Stimulated activated CD4-positive, alpha-beta T cell treated with anti-CD3 and anti-CD28 coated beads, Interleukin-1b, Interleukin-23, amount 100 ng/mL, for 24 hours (primary cell): ENCODE measurements around the gene PRKX.
"Not testable (repeated sequence)": the region's sequence is repeated elsewhere in the genome, so short reads cannot be mapped to it uniquely, and the experiment has no call there.

Experiments
- DNase-seq, 4 experiments: peaks; one replicate each; pipeline ENCODE4 v3.0.0-alpha.2; 2020; ENCODE audit warnings: low read depth in 4 of 4, low spot score in 1 of 4

Gene PRKX

DNA sequence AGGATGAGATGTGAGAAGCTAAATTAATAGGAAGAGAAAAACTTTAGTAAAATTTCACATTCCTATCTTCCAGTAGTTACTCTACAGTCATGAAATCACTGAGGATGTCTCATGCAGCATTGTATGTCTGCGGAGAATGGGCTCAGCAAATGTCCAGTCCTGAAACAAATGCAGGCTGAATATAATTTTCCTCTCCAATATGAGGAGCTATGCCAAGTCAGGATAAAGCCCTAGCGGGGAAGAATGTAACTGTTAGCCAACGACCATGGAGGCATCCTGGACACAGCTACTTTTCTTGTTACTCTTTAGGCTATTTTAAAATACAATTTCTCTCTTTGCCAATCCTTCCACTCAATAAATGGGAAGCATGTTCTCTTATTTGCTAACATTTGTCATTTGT lies 127.7 kb downstream of the PRKX start:
- DNase-seq = no peak

DNA sequence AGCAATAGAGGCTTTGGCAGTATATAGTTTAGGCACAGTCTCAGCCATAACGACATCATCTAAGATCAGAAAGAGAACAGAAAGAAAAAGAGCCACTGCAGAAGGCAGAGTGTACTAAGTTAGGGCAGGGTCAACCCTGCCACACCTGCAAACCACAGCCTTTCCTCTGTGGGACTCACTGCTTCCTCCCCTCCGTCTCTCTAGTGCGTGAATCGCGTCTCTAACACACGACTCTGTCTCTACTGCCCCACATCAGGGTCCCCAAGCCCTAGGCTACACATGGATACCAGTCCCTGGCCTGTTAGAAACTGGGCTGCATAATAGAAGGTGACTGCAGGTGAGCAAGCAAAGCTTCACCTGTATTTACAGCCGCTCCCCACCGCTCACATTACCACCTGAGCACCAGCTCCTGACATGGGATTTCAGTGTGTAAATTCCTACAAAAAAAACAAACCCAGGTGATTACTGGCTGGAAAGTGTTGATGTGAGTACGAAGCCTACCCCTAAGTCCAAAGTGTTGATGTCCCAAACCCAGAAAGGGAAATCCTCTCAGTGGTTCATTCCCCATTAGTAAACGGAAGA lies 128.9 kb downstream of the PRKX start:
- no peak for DNase-seq

DNA sequence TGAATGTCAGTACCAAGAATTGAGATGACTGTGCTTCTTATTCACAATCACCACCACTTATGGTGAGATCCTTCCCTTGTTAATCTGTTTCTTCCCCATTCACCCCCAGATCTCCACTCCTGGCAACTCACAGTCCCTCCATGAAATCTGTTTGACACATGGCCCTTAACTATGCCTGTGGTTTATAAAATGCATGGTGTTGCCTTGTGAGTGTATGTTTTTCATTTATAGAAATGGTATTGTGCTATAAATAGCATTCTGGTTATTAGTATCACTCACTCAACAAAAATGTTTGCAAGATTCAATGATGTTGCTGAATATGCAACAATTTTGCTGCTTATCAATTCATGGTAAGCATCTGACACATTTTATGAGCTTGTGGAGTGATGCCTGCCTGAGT lies 131.0 kb downstream of the PRKX start:
- no peak for DNase-seq

DNA sequence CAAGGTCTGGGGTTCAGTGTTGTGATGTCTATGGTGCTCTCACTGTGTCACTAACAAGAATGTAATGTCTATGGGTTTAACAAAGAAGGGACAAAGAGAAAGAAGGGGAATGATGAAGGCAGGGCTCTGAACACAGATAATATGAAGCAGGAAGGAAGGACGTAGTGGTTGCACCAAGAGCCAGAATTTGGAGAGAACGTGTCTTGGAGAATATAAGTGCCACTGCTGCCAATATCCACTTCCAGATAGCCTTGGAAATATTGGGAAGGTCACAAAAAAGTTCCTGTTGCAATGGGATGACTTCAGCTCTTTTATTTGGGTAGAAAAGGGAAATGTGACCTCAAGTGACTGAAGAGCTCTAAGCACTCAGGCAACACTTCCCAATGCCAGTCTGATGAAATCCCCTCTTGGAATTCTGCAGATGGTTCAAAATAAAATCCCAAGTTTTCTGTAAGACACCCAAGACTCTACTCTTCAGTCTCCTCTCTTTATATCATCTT lies 131.8 kb downstream of the PRKX start:
- DNase-seq = no peak

DNA sequence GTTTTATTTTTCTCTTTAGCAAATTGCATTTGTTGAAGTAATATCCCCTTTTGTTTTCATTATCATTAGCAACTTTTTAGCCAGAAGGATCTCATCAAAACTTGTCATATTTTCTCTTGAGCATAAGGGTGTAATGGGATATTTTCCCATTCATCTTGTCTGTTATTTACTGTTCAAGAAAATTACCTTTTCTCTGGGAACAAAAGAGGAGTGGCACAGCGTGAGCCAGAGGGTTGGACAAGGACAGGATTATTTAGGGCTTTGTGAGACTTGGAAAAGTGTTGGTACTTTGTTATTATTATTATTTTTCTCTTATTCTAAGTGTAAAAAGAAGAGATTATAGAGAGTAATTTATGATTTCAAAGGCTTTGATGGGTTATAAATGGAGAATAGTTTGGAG lies 135.9 kb downstream of the PRKX start:
- no peak for DNase-seq

DNA sequence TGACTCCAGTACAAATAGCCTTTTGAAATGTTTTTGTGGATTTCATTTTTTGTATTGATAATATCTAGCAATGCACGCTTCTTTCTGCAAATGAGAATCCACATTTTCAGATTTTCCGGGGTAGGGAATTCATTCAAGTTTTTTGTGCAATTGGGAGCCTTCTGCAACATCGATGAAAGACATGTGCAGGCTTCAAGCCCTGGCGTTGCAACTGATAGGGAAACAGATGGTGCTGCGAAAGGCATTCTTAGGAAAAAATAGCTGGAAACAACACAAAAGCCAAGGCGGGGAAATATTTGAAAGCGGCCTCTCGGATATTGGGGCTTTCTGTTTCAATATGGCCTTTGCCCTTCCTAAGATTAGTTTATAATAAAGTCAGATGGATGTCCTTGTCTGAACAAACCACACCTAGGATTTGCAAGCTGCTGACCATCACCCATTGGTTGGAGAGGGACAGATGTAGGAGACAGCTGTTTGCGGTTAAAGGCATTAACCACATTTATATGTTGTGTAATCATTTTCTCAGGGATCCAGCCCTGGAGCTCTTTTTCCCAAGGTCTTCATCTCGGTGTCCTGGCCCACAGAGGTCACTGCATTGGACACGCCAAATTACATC lies 136.5 kb downstream of the PRKX start:
- DNase-seq = no peak

DNA sequence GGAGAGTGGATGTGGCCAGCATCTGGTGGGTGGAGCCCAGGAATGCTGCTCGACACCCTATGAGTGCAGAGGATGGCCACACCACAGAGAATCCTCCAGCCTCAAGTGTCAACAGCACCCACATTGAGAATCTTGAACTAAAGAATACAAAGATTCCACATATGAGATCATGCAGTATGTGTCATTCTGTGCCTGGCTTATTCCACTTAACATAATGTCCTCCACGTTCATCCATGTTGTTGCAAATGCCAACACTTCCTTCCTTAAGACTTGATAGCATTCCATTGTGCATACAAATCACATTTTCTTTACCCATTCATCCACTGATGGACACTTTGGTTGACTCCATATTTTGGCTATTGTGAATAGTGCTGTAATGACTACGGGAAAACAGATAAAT lies 145.8 kb downstream of the PRKX start:
- no peak for DNase-seq

DNA sequence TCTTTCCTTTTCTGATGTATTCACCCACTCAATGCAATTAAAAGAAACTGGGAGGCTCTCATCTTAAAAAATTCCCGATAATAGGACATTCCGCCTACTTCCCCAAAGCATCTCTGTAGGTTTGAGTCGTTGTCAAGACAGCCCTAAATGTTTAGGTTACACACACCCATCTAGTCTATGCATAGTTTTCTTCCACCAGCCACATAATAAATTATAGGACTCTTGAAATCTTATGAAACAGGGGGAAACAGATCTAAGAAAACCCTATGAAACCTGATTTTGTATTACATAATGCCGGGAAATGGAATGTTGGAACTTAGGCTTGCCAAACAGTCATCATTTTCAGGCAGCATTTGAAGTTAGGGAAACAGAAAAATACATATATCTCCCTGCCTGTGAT lies 150.0 kb downstream of the PRKX start:
- no peak for DNase-seq

DNA sequence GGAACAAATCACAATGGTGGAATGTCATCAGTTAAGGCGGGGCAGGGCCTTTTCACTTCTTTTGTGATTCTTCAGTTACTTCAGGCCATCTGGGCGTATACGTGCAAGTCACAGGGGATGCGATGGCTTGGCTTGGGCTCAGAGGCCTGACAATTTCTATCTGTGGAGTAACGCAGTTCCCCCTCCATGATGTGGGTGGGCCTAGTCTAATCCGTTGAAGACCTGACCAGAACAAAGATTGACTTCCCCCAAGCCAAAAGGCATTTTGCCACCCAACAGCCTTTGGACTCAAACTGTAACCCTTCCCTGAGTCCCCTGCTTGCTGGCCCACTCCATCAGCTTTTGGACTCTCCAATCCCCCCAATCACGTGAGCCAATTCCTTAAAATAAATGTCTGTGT lies 153.4 kb downstream of the PRKX start:
- DNase-seq = not testable (repeated sequence)
